Keratinocyte (primary cell): ENCODE data around the gene RNF14. TPM values are rescaled to one million over a fixed set of nuclear protein-coding genes. Genes with fewer than 3 reads are reported as not detected.
A peak's percentile ranks its signal among the peaks of the same experiment; 100 is the strongest.

ENCODE experiments used
- DNase-seq: peaks from one replicate; pipeline ENCODE4 v3.0.0-alpha.2; 2011; ENCODE audit warnings: low read depth, missing footprints, low spot score
- FAIRE-seq: peaks from 2 replicates; lab custom pipeline; 2011; peaks lifted over from hg19 to GRCh38; lab: Jason Lieb, UNC
- H2AFZ ChIP-seq: 2 replicates; pipeline ENCODE4 v1.6.0; 2012; ENCODE audit warnings: low read length, control low read depth, inconsistent platforms; ENCODE audit not compliant: control insufficient read depth
- H3K27ac ChIP-seq: 2 replicates; pipeline ENCODE4 v1.5.1; 2011; ENCODE audit warnings: low read length; ENCODE audit not compliant: control insufficient read depth, insufficient read depth
- H3K27me3 ChIP-seq: 3 replicates; pipeline ENCODE4 v1.6.0; 2011; ENCODE audit warnings: low read length; ENCODE audit not compliant: control insufficient read depth, insufficient read depth; ENCODE audit errors: extremely low read depth
- H3K36me3 ChIP-seq, 2 experiments: 2 replicates in 1 of 2; 3 replicates in 1 of 2; pipeline ENCODE4 v1.5.1; 2011; ENCODE audit warnings: low read length in 2 of 2, mild to moderate bottlenecking in 1 of 2; ENCODE audit not compliant: control insufficient read depth in 2 of 2, insufficient read depth in 2 of 2; ENCODE audit errors: extremely low read depth in 1 of 2
- H3K4me1 ChIP-seq: 3 replicates; pipeline ENCODE4 v1.5.1; 2011; ENCODE audit warnings: low read length; ENCODE audit not compliant: control insufficient read depth, insufficient read depth; ENCODE audit errors: extremely low read depth
- H3K4me2 ChIP-seq: 3 replicates; pipeline ENCODE4 v1.6.0; 2011; ENCODE audit warnings: low read depth, low read length; ENCODE audit not compliant: control insufficient read depth, insufficient read depth; ENCODE audit errors: extremely low read depth
- H3K4me3 ChIP-seq, 3 experiments: fragments of 200-600 bp in 1 of 3; sonication (generic) in 1 of 3; 2 replicates in 2 of 3; 3 replicates in 1 of 3; pipeline ENCODE4 v1.5.1; 2011 to 2016; ENCODE audit warnings: low read length in 3 of 3, mild to moderate bottlenecking in 3 of 3, control low read depth in 2 of 3, inconsistent platforms in 1 of 3, low read depth in 1 of 3, mixed read lengths in 1 of 3, mixed run types in 1 of 3, moderate library complexity in 1 of 3; ENCODE audit not compliant: control insufficient read depth in 2 of 3, insufficient read depth in 2 of 3; ENCODE audit errors: extremely low read depth in 1 of 3
- H3K79me2 ChIP-seq: 2 replicates; pipeline ENCODE4 v1.6.0; 2012; ENCODE audit warnings: low read length; ENCODE audit not compliant: control insufficient read depth, insufficient read depth
- H3K9ac ChIP-seq: 3 replicates; pipeline ENCODE4 v1.6.0; 2011; ENCODE audit warnings: low read length; ENCODE audit not compliant: control insufficient read depth, insufficient read depth; ENCODE audit errors: extremely low read depth
- H3K9me1 ChIP-seq: 3 replicates; pipeline ENCODE4 v1.6.0; 2011; ENCODE audit warnings: low read length; ENCODE audit not compliant: control insufficient read depth, insufficient read depth; ENCODE audit errors: extremely low read depth
- H3K9me3 ChIP-seq: 2 replicates; pipeline ENCODE4 v1.5.1; 2012; ENCODE audit warnings: low read depth, low read length; ENCODE audit not compliant: control insufficient read depth
- H4K20me1 ChIP-seq: 3 replicates; pipeline ENCODE4 v1.6.0; 2011; ENCODE audit warnings: low read length; ENCODE audit not compliant: control insufficient read depth, insufficient read depth; ENCODE audit errors: extremely low read depth
- CTCF ChIP-seq, 3 experiments: IDR thresholded peaks in 1 of 3; conservative IDR thresholded peaks in 1 of 3; optimal IDR thresholded peaks in 1 of 3; 2 replicates in 2 of 3; 3 replicates in 1 of 3; pipeline versions ENCODE3 to v1.5.1; 2011; ENCODE audit warnings: low read length in 3 of 3, mild to moderate bottlenecking in 3 of 3, moderate library complexity in 2 of 3, control low read depth in 1 of 3, inconsistent platforms in 1 of 3; ENCODE audit not compliant: insufficient read depth in 2 of 3; ENCODE audit errors: extremely low read depth in 1 of 3
- EZH2 ChIP-seq: IDR thresholded peaks from one replicate; pipeline ENCODE4 v1.6.1; 2012; ENCODE audit warnings: inconsistent platforms, mild to moderate bottlenecking, low read length, moderate library complexity
- dilution Hi-C: fragments of 300-500 bp; cut with MboI; formaldehyde crosslinking; loops from one replicate; pipeline ENCODE4 v1.7.0; 2020; ENCODE audit warnings: low sequenced_read_pairs; ENCODE audit not compliant: extremely low pct_ligation_motif_present
- polyA plus RNA-seq, 5 experiments: library from polyadenylated mRNA; depleted of rRNA in 3 of 5; stranded (reverse) in 3 of 5; stranded (forward) in 1 of 5; unstranded in 1 of 5; fragments of >200 nt; gene quantifications; 1 replicate in 1 of 5; 2 replicates in 3 of 5; 3 replicates in 1 of 5; pipeline versions ENCODE4 v1.2.1 to v1.2.3, GENCODE V29; 2011 to 2012; ENCODE audit warnings: missing spikeins in 2 of 5, low read depth in 1 of 5, low replicate concordance in 1 of 5

The RNF14 gene
- polyA plus RNA-seq, 1 donor (not counting 4 experiments of a cell fraction or from before 2014, with no cell fraction given): 65.8 TPM

DNA sequence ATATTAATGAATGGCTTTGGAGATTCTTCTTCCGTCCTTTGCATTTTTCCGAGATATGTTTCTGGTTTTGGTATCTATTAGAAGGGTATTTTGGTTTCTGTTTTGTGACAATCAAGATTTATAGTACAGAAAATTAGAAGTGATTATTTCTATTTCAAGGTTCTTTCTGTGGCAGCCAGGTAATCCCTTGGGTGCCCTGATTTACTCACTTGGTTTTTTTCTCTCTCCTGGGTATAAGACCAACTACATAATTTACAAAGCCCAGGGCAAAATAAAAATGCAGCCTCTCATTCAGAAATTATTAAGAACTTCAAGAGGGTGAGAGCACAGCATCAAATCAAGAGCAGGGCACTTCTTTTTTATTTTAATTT, 2.0 kb upstream of the RNF14 start:
- no peak overlapping the region for H3K27ac ChIP-seq
- no peak overlapping the region for H2AFZ ChIP-seq
- peaks cover 3% of the 10 kb centered on the region in 2 experiments for H3K36me3 ChIP-seq
- no peak overlapping the region for H3K4me3 ChIP-seq
- H3K9ac ChIP-seq: no peak overlapping the region
- no peak for FAIRE-seq
- no peaks in the 10 kb centered on the region for H3K9me1 ChIP-seq
- H3K27me3 ChIP-seq: no peaks in the 10 kb centered on the region
- no peaks in the 10 kb centered on the region for H3K9me3 ChIP-seq
- H3K4me2 ChIP-seq: no peak overlapping the region
- peaks cover 16% of the 10 kb centered on the region for H3K4me1 ChIP-seq
- H4K20me1 ChIP-seq: no peaks in the 10 kb centered on the region
- TF ChIP-seq EZH2 (no peak), CTCF (optimal IDR thresholded peaks at IDR 0.05 in 1 of 3, IDR thresholded peaks at IDR 0.05 in 1 of 3, conservative IDR thresholded peaks at IDR 0.05 in 1 of 3; ENCODE audit: extremely low read depth in 1 of 3, insufficient read depth in 2 of 3, low read length in 3 of 3) (no peak)
- DNase-seq: no peak
- dilution Hi-C loops: no loop called here
- H3K79me2 ChIP-seq: peaks cover 20% of the 10 kb centered on the region

GRCh38 chr5:141969783-141970771, 1.2 kb downstream of the RNF14 start:
- H3K79me2 ChIP-seq: peaks cover 28% of the 10 kb centered on the region
- dilution Hi-C loops: no loop called here
- H3K27me3 ChIP-seq: no peaks in the 10 kb centered on the region
- H3K36me3 ChIP-seq: peaks cover 12 to 16% of the 10 kb centered on the region in 2 experiments
- H3K9ac ChIP-seq: peak overlapping the region; percentile 98
- peak overlapping the region; percentile 90 for H2AFZ ChIP-seq
- H3K9me1 ChIP-seq: no peaks in the 10 kb centered on the region
- H3K4me2 ChIP-seq: peak overlapping the region; percentile 97
- no peaks in the 10 kb centered on the region for H3K9me3 ChIP-seq
- peak overlapping the region; percentile 78 to 99 (median 98) for H3K4me3 ChIP-seq
- FAIRE-seq (peak; percentile 73), DNase-seq (no peak)
- H3K4me1 ChIP-seq: peaks cover 21% of the 10 kb centered on the region
- TF ChIP-seq CTCF (optimal IDR thresholded peaks at IDR 0.05 in 1 of 3, IDR thresholded peaks at IDR 0.05 in 1 of 3, conservative IDR thresholded peaks at IDR 0.05 in 1 of 3; ENCODE audit: extremely low read depth in 1 of 3, insufficient read depth in 2 of 3, low read length in 3 of 3): no peak
- no peak for TF ChIP-seq EZH2
- H3K27ac ChIP-seq: peak overlapping the region; percentile 86
- H4K20me1 ChIP-seq: no peaks in the 10 kb centered on the region
